Testis (tissue), 2 donors: ENCODE data around the gene DNASE1.

Experiments
- CTCF ChIP-seq, 3 experiments: fragments of 450-650 bp in 2 of 3; fragments of 200-600 bp in 1 of 3; sonication (generic) in 1 of 3; IDR thresholded peaks; one replicate each; pipeline ENCODE4 v1.5.1; 2016 to 2019; ENCODE audit warnings: antibody characterized with exemption in 3 of 3, mild to moderate bottlenecking in 2 of 3, moderate library complexity in 1 of 3
- POLR2A ChIP-seq: fragments of 450-650 bp; IDR thresholded peaks from one replicate; pipeline ENCODE4 v1.6.1; 2017; ENCODE audit warnings: antibody characterized with exemption, mild to moderate bottlenecking, moderate library complexity

GRCh38 chr16:3689731-3690130, 35.2 kb downstream of the DNASE1 start:
- TF ChIP-seq CTCF (IDR thresholded peaks at IDR 0.05) (no peak), POLR2A (no peak)
